Measurements from ENCODE around the gene CRTAP.
"Not testable (repeated sequence)": the region's sequence is repeated elsewhere in the genome, so short reads cannot be mapped to it uniquely, and the experiment has no call there.

Gene CRTAP

GRCh38 chr3:33104803-33105202 lies 9.0 kb upstream of the CRTAP start:
- no peak for DNase-seq (ENCODE audit: low spot score)
- H3K27ac ChIP-seq (ENCODE audit: poor library complexity, severe bottlenecking): no peak overlapping the region
- no peak overlapping the region for H3K4me3 ChIP-seq (ENCODE audit: severe bottlenecking)
- H3K4me1 ChIP-seq (ENCODE audit: insufficient read depth, poor library complexity, severe bottlenecking): no peaks in the 10 kb centered on the region
- peaks cover 2% of the 10 kb centered on the region for H3K9me3 ChIP-seq (ENCODE audit: severe bottlenecking)
- no peak for ATAC-seq (ENCODE audit: low read depth)
- no peak for TF ChIP-seq CTCF (IDR thresholded peaks at IDR 0.05; ENCODE audit: poor library complexity, severe bottlenecking)
- no peaks in the 10 kb centered on the region for H3K36me3 ChIP-seq (ENCODE audit: low read depth)
- H3K27me3 ChIP-seq (ENCODE audit: insufficient read depth, poor library complexity, severe bottlenecking): no peaks in the 10 kb centered on the region

- Histone ChIP-seq H3K27ac (ENCODE audit: poor library complexity, severe bottlenecking) (no peak overlapping the region), H3K4me1 (ENCODE audit: insufficient read depth, poor library complexity, severe bottlenecking) (no peaks in the 10 kb centered on the region), H3K4me3 (ENCODE audit: severe bottlenecking) (no peak overlapping the region), H3K36me3 (ENCODE audit: low read depth) (no peaks in the 10 kb centered on the region), H3K27me3 (ENCODE audit: insufficient read depth, poor library complexity, severe bottlenecking) (no peaks in the 10 kb centered on the region), H3K9me3 (ENCODE audit: severe bottlenecking) (peaks cover 2% of the 10 kb centered on the region)
- TF ChIP-seq CTCF (IDR thresholded peaks at IDR 0.05; ENCODE audit: poor library complexity, severe bottlenecking): no peak
- DNase-seq (ENCODE audit: low spot score) (no peak), ATAC-seq (ENCODE audit: low read depth) (no peak)
Observed at GRCh38 chr3:33105341-33105948, 8.4 kb upstream of the CRTAP start.

GRCh38 chr3:33106854-33107253 lies 7.0 kb upstream of the CRTAP start:
- not testable (repeated sequence) for DNase-seq (ENCODE audit: low spot score); H3K36me3 ChIP-seq (ENCODE audit: low read depth); H3K4me1 ChIP-seq (ENCODE audit: insufficient read depth, poor library complexity, severe bottlenecking); H3K9me3 ChIP-seq (ENCODE audit: severe bottlenecking); ATAC-seq (ENCODE audit: low read depth); H3K27me3 ChIP-seq (ENCODE audit: insufficient read depth, poor library complexity, severe bottlenecking); H3K4me3 ChIP-seq (ENCODE audit: severe bottlenecking); H3K27ac ChIP-seq (ENCODE audit: poor library complexity, severe bottlenecking)

GRCh38 chr3:33111581-33111980 lies 2.2 kb upstream of the CRTAP start:
- no peak for TF ChIP-seq CTCF (IDR thresholded peaks at IDR 0.05; ENCODE audit: poor library complexity, severe bottlenecking)
- H3K4me3 ChIP-seq (ENCODE audit: severe bottlenecking): no peak overlapping the region

GRCh38 chr3:33114622-33115023 lies 809 bp downstream of the CRTAP start:
- Histone ChIP-seq H3K4me1 (ENCODE audit: insufficient read depth, poor library complexity, severe bottlenecking) (peaks cover 12% of the 10 kb centered on the region), H3K4me3 (ENCODE audit: severe bottlenecking) (peak overlapping the region; percentile 63), H3K27me3 (ENCODE audit: insufficient read depth, poor library complexity, severe bottlenecking) (no peaks in the 10 kb centered on the region), H3K27ac (ENCODE audit: poor library complexity, severe bottlenecking) (peak overlapping the region; percentile 89), H3K36me3 (ENCODE audit: low read depth) (peaks cover 10% of the 10 kb centered on the region), H3K9me3 (ENCODE audit: severe bottlenecking) (no peaks in the 10 kb centered on the region)
- no peak for ATAC-seq (ENCODE audit: low read depth)
- TF ChIP-seq CTCF (IDR thresholded peaks at IDR 0.05; ENCODE audit: poor library complexity, severe bottlenecking): no peak
- no peak for DNase-seq (ENCODE audit: low spot score)

More at GRCh38 chr3:33111581-33111980, 2.2 kb upstream of the CRTAP start:
- DNase-seq (ENCODE audit: low spot score) (no peak), ATAC-seq (ENCODE audit: low read depth) (no peak)
- no peaks in the 10 kb centered on the region for H3K27me3 ChIP-seq (ENCODE audit: insufficient read depth, poor library complexity, severe bottlenecking)
- peaks cover 10% of the 10 kb centered on the region for H3K36me3 ChIP-seq (ENCODE audit: low read depth)
- no peaks in the 10 kb centered on the region for H3K9me3 ChIP-seq (ENCODE audit: severe bottlenecking)
- peaks cover 12% of the 10 kb centered on the region for H3K4me1 ChIP-seq (ENCODE audit: insufficient read depth, poor library complexity, severe bottlenecking)
- no peak overlapping the region for H3K27ac ChIP-seq (ENCODE audit: poor library complexity, severe bottlenecking)
